ENCODE measurements around the gene ETS1.

Gene ETS1

GRCh38 chr11:128501632-128502549 is 85.5 kb downstream of the ETS1 start:
- no peak overlapping the region for H3K4me3 ChIP-seq (ENCODE audit: low read depth, low read length)
- no peak for TF ChIP-seq MYC (IDR thresholded peaks at IDR 0.05; ENCODE audit: low read depth, low read length)
- TF ChIP-seq MAX (IDR thresholded peaks at IDR 0.05; ENCODE audit: low read depth, low read length) = no peak
- peak; percentile 46 for DNase-seq (ENCODE audit: low read depth)

- DNase-seq (ENCODE audit: low read depth) = no peak
- no peak overlapping the region for H3K4me3 ChIP-seq (ENCODE audit: low read depth, low read length)
- TF ChIP-seq POLR2A (IDR thresholded peaks at IDR 0.05; ENCODE audit: extremely low read depth, insufficient read length) (no peak), MAX (IDR thresholded peaks at IDR 0.05; ENCODE audit: low read depth, low read length) (no peak), MYC (IDR thresholded peaks at IDR 0.05; ENCODE audit: low read depth, low read length) (no peak), CTCF (IDR thresholded peaks at IDR 0.05; ENCODE audit: low read depth, low read length) (no peak)
These were observed 86.3 kb downstream of the ETS1 start for GRCh38 chr11:128501008-128501407.

GRCh38 chr11:128500493-128500892 is 86.9 kb downstream of the ETS1 start:
- TF ChIP-seq MYC (IDR thresholded peaks at IDR 0.05; ENCODE audit: low read depth, low read length) = no peak
- TF ChIP-seq CTCF (IDR thresholded peaks at IDR 0.05; ENCODE audit: low read depth, low read length) = no peak
- no peak for TF ChIP-seq MAX (IDR thresholded peaks at IDR 0.05; ENCODE audit: low read depth, low read length)
- TF ChIP-seq POLR2A (IDR thresholded peaks at IDR 0.05; ENCODE audit: extremely low read depth, insufficient read length) = no peak
- no peak for DNase-seq (ENCODE audit: low read depth)
- H3K4me3 ChIP-seq (ENCODE audit: low read depth, low read length) = no peak overlapping the region

- H3K4me3 ChIP-seq (ENCODE audit: low read depth, low read length) = no peak overlapping the region
- no peak for TF ChIP-seq POLR2A (IDR thresholded peaks at IDR 0.05; ENCODE audit: extremely low read depth, insufficient read length)
- no peak for TF ChIP-seq MYC (IDR thresholded peaks at IDR 0.05; ENCODE audit: low read depth, low read length)
- no peak for TF ChIP-seq MAX (IDR thresholded peaks at IDR 0.05; ENCODE audit: low read depth, low read length)
- TF ChIP-seq CTCF (IDR thresholded peaks at IDR 0.05; ENCODE audit: low read depth, low read length) = no peak
- DNase-seq (ENCODE audit: low read depth) = no peak
These were observed 87.6 kb downstream of the ETS1 start for GRCh38 chr11:128499613-128500253.

- DNase-seq (ENCODE audit: low read depth) = no peak
- no peak overlapping the region for H3K4me3 ChIP-seq (ENCODE audit: low read depth, low read length)
- TF ChIP-seq MAX (IDR thresholded peaks at IDR 0.05; ENCODE audit: low read depth, low read length) (no peak), MYC (IDR thresholded peaks at IDR 0.05; ENCODE audit: low read depth, low read length) (no peak), CTCF (IDR thresholded peaks at IDR 0.05; ENCODE audit: low read depth, low read length) (no peak), POLR2A (IDR thresholded peaks at IDR 0.05; ENCODE audit: extremely low read depth, insufficient read length) (no peak)
These were observed 88.6 kb downstream of the ETS1 start for GRCh38 chr11:128498721-128499245.

- TF ChIP-seq POLR2A (IDR thresholded peaks at IDR 0.05; ENCODE audit: extremely low read depth, insufficient read length) = no peak
- TF ChIP-seq CTCF (IDR thresholded peaks at IDR 0.05; ENCODE audit: low read depth, low read length) = no peak
- TF ChIP-seq MYC (IDR thresholded peaks at IDR 0.05; ENCODE audit: low read depth, low read length) = no peak
- TF ChIP-seq MAX (IDR thresholded peaks at IDR 0.05; ENCODE audit: low read depth, low read length) = no peak
- peak overlapping the region; percentile 41 for H3K4me3 ChIP-seq (ENCODE audit: low read depth, low read length)
- no peak for DNase-seq (ENCODE audit: low read depth)
These were observed 89.6 kb downstream of the ETS1 start for GRCh38 chr11:128497776-128498095.
